ENCODE results near the gene PPARA.
A peak's percentile ranks its signal among the peaks of the same experiment; 100 is the strongest.

Gene PPARA

GRCh38 chr22:46114518-46115387 lies 35.6 kb upstream of the PPARA start:
- DNase-seq: no peak

- no peak for DNase-seq
Measured at GRCh38 chr22:46115388-46115678, 35.0 kb upstream of the PPARA start.

GRCh38 chr22:46115755-46116490 lies 34.4 kb upstream of the PPARA start:
- DNase-seq: no peak

GRCh38 chr22:46116491-46116958 lies 33.8 kb upstream of the PPARA start:
- peak; percentile 86 to 93 for DNase-seq

GRCh38 chr22:46117206-46118199 lies 32.8 kb upstream of the PPARA start:
- DNase-seq: no peak

- DNase-seq: no peak
Measured at GRCh38 chr22:46119093-46119728, 31.1 kb upstream of the PPARA start.

GRCh38 chr22:46119729-46120419 lies 30.5 kb upstream of the PPARA start:
- no peak for DNase-seq

- DNase-seq: no peak
Measured at GRCh38 chr22:46120420-46120737, 29.9 kb upstream of the PPARA start.

- DNase-seq: no peak
Measured at GRCh38 chr22:46121079-46121478, 29.2 kb upstream of the PPARA start.

GRCh38 chr22:46121523-46122287 lies 28.6 kb upstream of the PPARA start:
- DNase-seq: no peak

GRCh38 chr22:46122511-46122971 lies 27.8 kb upstream of the PPARA start:
- peak; percentile 2 to 45 for DNase-seq

GRCh38 chr22:46122980-46123693 lies 27.2 kb upstream of the PPARA start:
- no peak for DNase-seq

- no peak for DNase-seq
Measured at GRCh38 chr22:46123694-46124382, 26.5 kb upstream of the PPARA start.

GRCh38 chr22:46124383-46125144 lies 25.8 kb upstream of the PPARA start:
- DNase-seq: no peak

- no peak for DNase-seq
Measured at GRCh38 chr22:46125311-46125710, 25.0 kb upstream of the PPARA start.

GRCh38 chr22:46125816-46126765 lies 24.2 kb upstream of the PPARA start:
- no peak for DNase-seq

GRCh38 chr22:46126853-46127385 lies 23.4 kb upstream of the PPARA start:
- DNase-seq: no peak
